Transverse colon (tissue), 4 donors: ENCODE results near the gene LRRC4. TPM values are rescaled to one million over a fixed set of nuclear protein-coding genes. Genes with fewer than 3 reads are reported as not detected.

Experiments used
- DNase-seq: peaks from one replicate; pipeline ENCODE4 v3.0.0-alpha.2; 2019
- H3K27ac ChIP-seq, 4 donors: fragments of 200-600 bp; sonication (generic); 2 replicates each; pipeline ENCODE4 v1.5.1; 2016 to 2018; ENCODE audit warnings: inconsistent platforms in 4 of 4
- H3K27me3 ChIP-seq: fragments of 200-600 bp; sonication (generic); 2 replicates; pipeline ENCODE4 v1.5.1; 2017; ENCODE audit warnings: inconsistent platforms
- H3K36me3 ChIP-seq, 4 donors: fragments of 200-600 bp; sonication (generic); 2 replicates each; pipeline ENCODE4 v1.5.1; 2017 to 2019; ENCODE audit warnings: inconsistent platforms in 4 of 4
- H3K4me1 ChIP-seq, 4 donors: fragments of 200-600 bp; sonication (generic); 2 replicates each; pipeline ENCODE4 v1.5.1; 2017 to 2020; ENCODE audit warnings: inconsistent platforms in 4 of 4
- H3K4me3 ChIP-seq, 4 donors: fragments of 200-600 bp; sonication (generic); 1 replicate in 1 of 4; 2 replicates in 3 of 4; pipeline versions ENCODE4 v1.5.1 to v1.6.1; 2017 to 2019; ENCODE audit warnings: inconsistent platforms in 4 of 4
- H3K9me3 ChIP-seq, 2 donors: fragments of 200-600 bp; sonication (generic); 2 replicates each; pipeline ENCODE4 v1.5.1; 2017 to 2019; ENCODE audit warnings: inconsistent platforms in 2 of 2
- CTCF ChIP-seq, 5 experiments: fragments of 200-600 bp in 3 of 5; fragments of 450-650 bp in 2 of 5; sonication (generic) in 3 of 5; IDR thresholded peaks; 1 replicate in 2 of 5; 2 replicates in 3 of 5; pipeline ENCODE4 v1.5.1; 2016 to 2017; ENCODE audit warnings: antibody characterized with exemption in 5 of 5, inconsistent platforms in 3 of 5, mild to moderate bottlenecking in 2 of 5, moderate library complexity in 1 of 5
- EP300 ChIP-seq: sonication (generic); formaldehyde crosslinking; IDR thresholded peaks from one replicate; pipeline ENCODE4 v1.6.1; 2017; ENCODE audit warnings: antibody characterized with exemption, low read depth
- POLR2A ChIP-seq: fragments of 450-650 bp; IDR thresholded peaks from one replicate; pipeline ENCODE4 v1.6.1; 2016; ENCODE audit warnings: antibody characterized with exemption, mild to moderate bottlenecking, moderate library complexity
- POLR2AphosphoS5 ChIP-seq, 3 donors: sonication (generic); formaldehyde crosslinking; IDR thresholded peaks; one replicate each; pipeline ENCODE4 v1.6.1; 2016; ENCODE audit warnings: antibody characterized with exemption in 3 of 3
- WGBS, 2 donors: methylation state at CpG; one replicate each; pipeline ENCODE4 v1.1.5; 2018; ENCODE audit warnings: low coverage in 1 of 2; 5-methylcytosine and 5-hydroxymethylcytosine counted together
- in situ Hi-C, 4 donors: fragments of 200-750 bp; cut with MboI; loops; one replicate each; pipeline versions ENCODE4 v1.15.0 to v1.15.1; 2017; ENCODE audit warnings: low sequenced_read_pairs in 3 of 4, low pct_ligation_motif_present in 1 of 4, low pct_unique_long_range_greater_than_20kb in 1 of 4
- intact Hi-C: fragments of 100-400 bp; cut with DNase I; formaldehyde crosslinking; loops from one replicate; pipeline ENCODE4 v1.15.1; 2023; ENCODE audit warnings: low total_unique reads
- total RNA-seq, 4 donors: library from RNA; depleted of rRNA; stranded (reverse); fragments of >200 nt; gene quantifications; one replicate each; pipeline ENCODE4 v1.1.0, GENCODE V29; 2016

LRRC4 gene
- total RNA-seq, 4 donors from 2014 or later: 0.20 to 1.2 (median 0.96) TPM

- H3K9me3 ChIP-seq: no peaks in the 10 kb centered on the region
- no peak for TF ChIP-seq EP300
- TF ChIP-seq POLR2AphosphoS5 (IDR thresholded peaks at IDR 0.05): no peak
- no peak for TF ChIP-seq CTCF (IDR thresholded peaks at IDR 0.05)
- TF ChIP-seq POLR2A: no peak
- intact Hi-C loops (no loop called here), in situ Hi-C loops (loop anchor here in 1 of 4 donors (25.0 kb wide), 1 partner anchor 317 kb away; no protein-coding TSS in a partner anchor)
- H3K4me3 ChIP-seq: no peak overlapping the region
- no peaks in the 10 kb centered on the region for H3K36me3 ChIP-seq
- peaks cover 8 to 33% (median 23%) of the 10 kb centered on the region in 4 donors for H3K4me1 ChIP-seq
- H3K27ac ChIP-seq: no peak overlapping the region
- DNase-seq: no peak
- peaks cover 26% of the 10 kb centered on the region for H3K27me3 ChIP-seq
- 96% methylated on average over 17 of the region's 17 CpGs; no CpG with 5 or more reads in 1 of the 2 donors for WGBS, 2 donors
These were observed 1.7 kb downstream of the LRRC4 start for GRCh38 chr7:128029405-128029995.

GRCh38 chr7:128027485-128027980, 3.7 kb downstream of the LRRC4 start:
- TF ChIP-seq EP300 (no peak), CTCF (IDR thresholded peaks at IDR 0.05) (no peak), POLR2A (no peak), POLR2AphosphoS5 (IDR thresholded peaks at IDR 0.05) (no peak)
- Histone ChIP-seq H3K27ac (no peak overlapping the region), H3K4me1 (peaks cover 8 to 27% (median 22%) of the 10 kb centered on the region in 4 donors), H3K27me3 (peaks cover 19% of the 10 kb centered on the region), H3K4me3 (no peak overlapping the region), H3K36me3 (no peaks in the 10 kb centered on the region), H3K9me3 (no peaks in the 10 kb centered on the region)
- in situ Hi-C loops (loop anchor here in 1 of 4 donors (25.0 kb wide), 1 partner anchor 315 kb away; no protein-coding TSS in a partner anchor), intact Hi-C loops (no loop called here)
- DNase-seq: peak; percentile 40
- 20 to 43% methylated on average over 2 to 4 of the region's 4 CpGs for WGBS, 2 donors

GRCh38 chr7:128026551-128026950, 4.7 kb downstream of the LRRC4 start:
- Histone ChIP-seq H3K9me3 (no peaks in the 10 kb centered on the region), H3K27ac (no peak overlapping the region), H3K4me3 (no peak overlapping the region), H3K36me3 (no peaks in the 10 kb centered on the region), H3K4me1 (peaks cover 8 to 26% (median 15%) of the 10 kb centered on the region in 4 donors), H3K27me3 (peaks cover 11% of the 10 kb centered on the region)
- 51 to 91% methylated on average over 1 to 2 of the region's 2 CpGs for WGBS, 2 donors
- in situ Hi-C loops (loop anchor here in 1 of 4 donors (25.0 kb wide), 1 partner anchor 314 kb away; no protein-coding TSS in a partner anchor), intact Hi-C loops (no loop called here)
- TF ChIP-seq POLR2AphosphoS5 (IDR thresholded peaks at IDR 0.05) (no peak), EP300 (no peak), POLR2A (no peak), CTCF (IDR thresholded peaks at IDR 0.05) (no peak)
- no peak for DNase-seq

- intact Hi-C loops: no loop called here
- Histone ChIP-seq H3K4me1 (peaks cover 5 to 23% (median 11%) of the 10 kb centered on the region in 4 donors), H3K27me3 (peaks cover 6% of the 10 kb centered on the region), H3K9me3 (no peaks in the 10 kb centered on the region), H3K36me3 (no peaks in the 10 kb centered on the region), H3K4me3 (no peak overlapping the region), H3K27ac (no peak overlapping the region)
- TF ChIP-seq CTCF (IDR thresholded peaks at IDR 0.05) (no peak), EP300 (no peak), POLR2A (no peak), POLR2AphosphoS5 (IDR thresholded peaks at IDR 0.05) (no peak)
- DNase-seq: no peak
- WGBS, 2 donors: 67 to 85% methylated on average over 1 to 2 of the region's 2 CpGs
- in situ Hi-C loops: loop anchor here in 1 of 4 donors (25.0 kb wide), 1 partner anchor 314 kb away; no protein-coding TSS in a partner anchor
These were observed 5.4 kb downstream of the LRRC4 start for GRCh38 chr7:128025819-128026218.
